Measurements from ENCODE around the gene RPL10A.

Gene RPL10A

GRCh38 chr6:35449287-35449881 is 18.8 kb upstream of the RPL10A start:
- peak; percentile 58 for DNase-seq (ENCODE audit: low spot score)

- no peak for DNase-seq (ENCODE audit: low spot score)
Measured at GRCh38 chr6:35451354-35452182, 16.6 kb upstream of the RPL10A start.

GRCh38 chr6:35452183-35453090 is 15.8 kb upstream of the RPL10A start, which contains the start of gene FANCE:
Gene FANCE (plus strand): TSS chr6:35452338. CDS start chr6:35452546, 208 bp downstream.
- peak; percentile 84 for DNase-seq (ENCODE audit: low spot score)

GRCh38 chr6:35453236-35453635 is 15.0 kb upstream of the RPL10A start:
- DNase-seq (ENCODE audit: low spot score): no peak

GRCh38 chr6:35454391-35455110 is 13.7 kb upstream of the RPL10A start:
- no peak for DNase-seq (ENCODE audit: low spot score)

- no peak for DNase-seq (ENCODE audit: low spot score)
Measured at GRCh38 chr6:35457907-35458306, 10.3 kb upstream of the RPL10A start.

- no peak for DNase-seq (ENCODE audit: low spot score)
Measured at GRCh38 chr6:35461270-35461669, 6.9 kb upstream of the RPL10A start.

- DNase-seq (ENCODE audit: low spot score): no peak
Measured at GRCh38 chr6:35463292-35463691, 4.9 kb upstream of the RPL10A start.

- DNase-seq (ENCODE audit: low spot score): no peak
Measured at GRCh38 chr6:35465646-35466045, 2.6 kb upstream of the RPL10A start.

- DNase-seq (ENCODE audit: low spot score): no peak
Measured at GRCh38 chr6:35468980-35469750, 964 bp downstream of the RPL10A start.

- no peak for DNase-seq (ENCODE audit: low spot score)
Measured at GRCh38 chr6:35469751-35470662, 1.8 kb downstream of the RPL10A start.

- no peak for DNase-seq (ENCODE audit: low spot score)
Measured at GRCh38 chr6:35470663-35471120, 2.5 kb downstream of the RPL10A start.

GRCh38 chr6:35471836-35472345 is 3.7 kb downstream of the RPL10A start:
- DNase-seq (ENCODE audit: low spot score): no peak

GRCh38 chr6:35473075-35473849 is 5.1 kb downstream of the RPL10A start:
- no peak for DNase-seq (ENCODE audit: low spot score)

GRCh38 chr6:35473850-35474130 is 5.6 kb downstream of the RPL10A start:
- no peak for DNase-seq (ENCODE audit: low spot score)

GRCh38 chr6:35474131-35474941 is 6.1 kb downstream of the RPL10A start:
- DNase-seq (ENCODE audit: low spot score): no peak

- no peak for DNase-seq (ENCODE audit: low spot score)
Measured at GRCh38 chr6:35474942-35475570, 6.9 kb downstream of the RPL10A start.

GRCh38 chr6:35475573-35475972 is 7.4 kb downstream of the RPL10A start:
- DNase-seq (ENCODE audit: low spot score): no peak

Measured in putamen (tissue), 1 donor.